Panc1 (cell line): ENCODE data around the gene CTTNBP2NL. TPM values are rescaled to one million over a fixed set of nuclear protein-coding genes. Genes with fewer than 3 reads are reported as not detected.
"Not testable (repeated sequence)": the region's sequence is repeated elsewhere in the genome, so short reads cannot be mapped to it uniquely, and the experiment has no call there.

Experiments
- ATAC-seq: fragments of 200-7000 bp; cut with Tn5 transposase; 2 replicates; pipeline ENCODE4 v1.9.1; 2020; ENCODE audit warnings: mild to moderate bottlenecking, moderate library complexity
- BruUV-seq: library from RNA; stranded (reverse); fragments of 400-500 nt; replicated peaks from 2 replicates; lab custom pipeline; 2021; lab: Mats Ljungman, UMichigan
- CTCF ChIA-PET: fragments of 300-600 bp; sonication (Branson Sonifier 250); formaldehyde crosslinking; loops from one replicate; lab custom pipeline; 2022; ENCODE audit warnings: antibody characterized with exemption; lab: Charles Lee
- POLR2A ChIA-PET: fragments of 300-600 bp; sonication (Branson Sonifier 250); formaldehyde crosslinking; loops from one replicate; lab custom pipeline; 2022; ENCODE audit warnings: antibody characterized with exemption; lab: Charles Lee
- DNase-seq: peaks from one replicate; pipeline ENCODE4 v3.0.0-alpha.2; 2010; ENCODE audit warnings: low read depth, low spot score
- H3K27ac ChIP-seq: 2 replicates; pipeline ENCODE4 v1.5.1; 2011; ENCODE audit warnings: mild to moderate bottlenecking, low read length, inconsistent platforms
- H3K27me3 ChIP-seq: fragments of 200-500 bp; sonication (Bioruptor generic); 2 replicates; pipeline ENCODE4 v1.6.0; 2014; ENCODE audit warnings: low read length, inconsistent platforms; ENCODE audit not compliant: control insufficient read depth, insufficient read depth
- H3K36me3 ChIP-seq: fragments of 200-500 bp; sonication (Bioruptor generic); 2 replicates; pipeline ENCODE4 v1.5.1; 2014; ENCODE audit warnings: inconsistent platforms, mild to moderate bottlenecking, low read length, moderate library complexity; ENCODE audit not compliant: control insufficient read depth, insufficient read depth
- H3K4me1 ChIP-seq: 2 replicates; pipeline ENCODE4 v1.5.1; 2011; ENCODE audit warnings: inconsistent platforms, mild to moderate bottlenecking, low read length, moderate library complexity; ENCODE audit not compliant: control insufficient read depth, insufficient read depth
- H3K4me3 ChIP-seq, 2 experiments: 2 replicates each; pipeline ENCODE4 v1.5.1; 2011 to 2012; ENCODE audit warnings: low read depth in 2 of 2, low read length in 2 of 2, mild to moderate bottlenecking in 2 of 2, inconsistent platforms in 1 of 2, moderate library complexity in 1 of 2
- H3K9me3 ChIP-seq: fragments of 200-500 bp; sonication (Bioruptor generic); 2 replicates; pipeline ENCODE4 v1.5.1; 2014; ENCODE audit warnings: low read depth, mild to moderate bottlenecking, inconsistent platforms, low read length, moderate library complexity; ENCODE audit not compliant: control insufficient read depth, insufficient read depth
- CTCF ChIP-seq: fragments of 450-650 bp; IDR thresholded peaks from 2 replicates; pipeline ENCODE4 v1.5.1; 2017; ENCODE audit warnings: mild to moderate bottlenecking
- POLR2AphosphoS5 ChIP-seq: IDR thresholded peaks from 2 replicates; pipeline ENCODE4 v1.6.1; 2012; ENCODE audit warnings: mild to moderate bottlenecking, low read depth, low read length, moderate library complexity
- REST ChIP-seq, 2 experiments: IDR thresholded peaks; 2 replicates each; pipeline ENCODE4 v1.6.1; 2011 to 2012; ENCODE audit warnings: low read depth in 2 of 2, control low read depth in 1 of 2, low read length in 1 of 2, mild to moderate bottlenecking in 1 of 2, moderate library complexity in 1 of 2; ENCODE audit not compliant: insufficient read depth in 1 of 2
- SIN3A ChIP-seq: IDR thresholded peaks from 2 replicates; pipeline ENCODE4 v1.6.1; 2012; ENCODE audit warnings: low read depth, mild to moderate bottlenecking, low read length, moderate library complexity, borderline replicate concordance; ENCODE audit not compliant: insufficient read depth
- TCF7L2 ChIP-seq: IDR thresholded peaks from 2 replicates; pipeline ENCODE4 v1.6.1; 2011; ENCODE audit warnings: mild to moderate bottlenecking, low read depth, low read length, inconsistent platforms
- in situ Hi-C: cut with HindIII; loops from 2 replicates; pipeline ENCODE4 v1.10.0; 2016; ENCODE audit warnings: low sequenced_read_pairs, low pct_unique_long_range_greater_than_20kb
- intact Hi-C: fragments of 100-400 bp; cut with micrococcal nuclease; formaldehyde crosslinking; loops from one replicate; pipeline ENCODE4 v1.10.0; 2022; ENCODE audit not compliant: unreplicated experiment
- total RNA-seq: library from RNA; stranded (reverse); gene quantifications from one replicate; pipeline ENCODE4 v1.2.1, GENCODE V29; 2021; ENCODE audit not compliant: unreplicated experiment

Gene CTTNBP2NL
- total RNA-seq, 1 experiment from 2014 or later: 18.4 TPM

GRCh38 chr1:112477550-112477949, 81.5 kb downstream of the CTTNBP2NL start:
- ChIA-PET POLR2A (no interaction called here), CTCF (no interaction called here)
- Histone ChIP-seq H3K27me3 (no peaks in the 10 kb centered on the region), H3K4me3 (no peak overlapping the region), H3K9me3 (no peaks in the 10 kb centered on the region; the same call in 1 of the 2 replicates), H3K4me1 (no peaks in the 10 kb centered on the region), H3K36me3 (no peaks in the 10 kb centered on the region), H3K27ac (no peak overlapping the region)
- in situ Hi-C loops: no loop called here
- no peak for TF ChIP-seq CTCF
- TF ChIP-seq POLR2AphosphoS5: no peak
- TF ChIP-seq TCF7L2: no peak
- TF ChIP-seq REST (IDR thresholded peaks at IDR 0.05; ENCODE audit: insufficient read depth in 1 of 2, low read depth in 2 of 2, low read length in 1 of 2): no peak
- no peak for DNase-seq
- intact Hi-C loops: no loop called here
- ATAC-seq: no peak
- BruUV-seq: no TSS peak

GRCh38 chr1:112478314-112478713, 82.3 kb downstream of the CTTNBP2NL start:
- Histone ChIP-seq H3K36me3 (no peaks in the 10 kb centered on the region), H3K4me3 (no peak overlapping the region), H3K27ac (no peak overlapping the region), H3K27me3 (no peaks in the 10 kb centered on the region), H3K9me3 (no peaks in the 10 kb centered on the region; the same call in 1 of the 2 replicates), H3K4me1 (no peaks in the 10 kb centered on the region)
- intact Hi-C loops: no loop called here
- TF ChIP-seq TCF7L2 (no peak), REST (IDR thresholded peaks at IDR 0.05; ENCODE audit: insufficient read depth in 1 of 2, low read depth in 2 of 2, low read length in 1 of 2) (no peak), SIN3A (no peak), POLR2AphosphoS5 (no peak), CTCF (no peak)
- ChIA-PET POLR2A (no interaction called here), CTCF (no interaction called here)
- no TSS peak for BruUV-seq
- in situ Hi-C loops: no loop called here
- ATAC-seq (no peak), DNase-seq (no peak)

GRCh38 chr1:112486063-112486462, 90.0 kb downstream of the CTTNBP2NL start:
- H3K4me3 ChIP-seq, H3K36me3 ChIP-seq, in situ Hi-C loops, H3K27me3 ChIP-seq, BruUV-seq, H3K9me3 ChIP-seq, intact Hi-C loops, H3K27ac ChIP-seq, DNase-seq, H3K4me1 ChIP-seq, ATAC-seq: not testable (repeated sequence)
- ChIA-PET POLR2A (interaction anchor here (0.7 kb wide), 1 partner anchor 160 kb away, joined by 8 read pairs; no protein-coding TSS in a partner anchor), CTCF (interaction anchor here (0.6 kb wide), 1 partner anchor 108 kb away, joined by 4 read pairs; no protein-coding TSS in a partner anchor)
